Body of pancreas (tissue), 4 donors: ENCODE data around the gene SAMHD1. TPM values are rescaled to one million over a fixed set of nuclear protein-coding genes. Genes with fewer than 3 reads are reported as not detected.

Experiments
- ATAC-seq: fragments of 150-250 bp; one replicate; pipeline ENCODE4 v1.9.1; 2016
- DNase-seq, 4 donors: peaks; one replicate each; pipeline ENCODE4 v3.0.0-alpha.2; 2019
- H3K27ac ChIP-seq, 4 donors: fragments of 200-600 bp; sonication (generic); 1 replicate in 3 of 4; 2 replicates in 1 of 4; pipeline versions ENCODE4 v1.5.1 to v1.6.1; 2016 to 2019; ENCODE audit warnings: mild to moderate bottlenecking in 1 of 4, mixed read lengths in 1 of 4, moderate library complexity in 1 of 4
- H3K27me3 ChIP-seq, 2 donors: fragments of 200-600 bp; sonication (generic); one replicate each; pipeline ENCODE4 v1.6.0; 2016; ENCODE audit warnings: mild to moderate bottlenecking in 1 of 2
- H3K36me3 ChIP-seq, 2 donors: fragments of 200-600 bp; sonication (generic); replicated peaks in 1 of 2; 2 replicates each; pipeline ENCODE4 v1.5.1; 2016; ENCODE audit warnings: low read depth in 2 of 2; ENCODE audit not compliant: insufficient read depth in 1 of 2
- H3K4me1 ChIP-seq: fragments of 200-600 bp; sonication (generic); one replicate; pipeline ENCODE4 v1.6.0; 2016
- H3K4me3 ChIP-seq, 2 donors: fragments of 200-600 bp; sonication (generic); 1 replicate in 1 of 2; 2 replicates in 1 of 2; pipeline ENCODE4 v1.5.1; 2016 to 2019
- H3K9me3 ChIP-seq, 3 donors: fragments of 200-600 bp; sonication (generic); 1 replicate in 2 of 3; 2 replicates in 1 of 3; pipeline ENCODE4 v1.5.1; 2016
- CTCF ChIP-seq, 7 experiments: fragments of 450-650 bp in 4 of 7; fragments of 200-600 bp in 3 of 7; sonication (generic) in 3 of 7; IDR thresholded peaks; one replicate each; pipeline ENCODE4 v1.5.1; 2016 to 2019; ENCODE audit warnings: antibody characterized with exemption in 7 of 7
- POLR2A ChIP-seq, 3 donors: fragments of 450-650 bp; IDR thresholded peaks; one replicate each; pipeline ENCODE4 v1.6.1; 2016; ENCODE audit warnings: antibody characterized with exemption in 3 of 3, mild to moderate bottlenecking in 2 of 3
- WGBS, 2 donors: methylation state at CpG; one replicate each; pipeline ENCODE4 v1.1.5; 2017; 5-methylcytosine and 5-hydroxymethylcytosine counted together
- intact Hi-C: fragments of 100-400 bp; cut with DNase I; formaldehyde crosslinking; loops from one replicate; pipeline ENCODE4 v1.15.1; 2023
- total RNA-seq, 2 donors: library from RNA; depleted of rRNA; stranded (reverse); fragments of >200 nt; gene quantifications; one replicate each; pipeline ENCODE4 v1.1.0, GENCODE V29; 2016

Gene SAMHD1
- total RNA-seq, 2 donors from 2014 or later = 87.7 to 116 TPM

GRCh38 chr20:36992802-36993334, 41.4 kb upstream of the SAMHD1 start:
- Histone ChIP-seq H3K27me3 (no peaks in the 10 kb centered on the region), H3K4me1 (no peaks in the 10 kb centered on the region), H3K4me3 (no peak overlapping the region), H3K27ac (no peak overlapping the region), H3K9me3 (peaks cover 0 to 8% (median 0%) of the 10 kb centered on the region in 3 donors), H3K36me3 (no peaks in the 10 kb centered on the region)
- ATAC-seq (no peak), DNase-seq (no peak)
- TF ChIP-seq CTCF (IDR thresholded peaks at IDR 0.05) (no peak), POLR2A (IDR thresholded peaks at IDR 0.05) (no peak)
- intact Hi-C loops = no loop called here
- 93 to 94% methylated on average over 4 of the region's 4 CpGs for WGBS, 2 donors

- ATAC-seq = no peak
- 92 to 95% methylated on average over 3 of the region's 3 CpGs for WGBS, 2 donors
- intact Hi-C loops = no loop called here
These were observed 40.2 kb upstream of the SAMHD1 start for GRCh38 chr20:36991703-36992102.

GRCh38 chr20:36989797-36990196, 38.3 kb upstream of the SAMHD1 start:
- no peak for ATAC-seq
- intact Hi-C loops = no loop called here
- 74 to 82% methylated on average over 5 to 6 of the region's 6 CpGs for WGBS, 2 donors

More at GRCh38 chr20:36991703-36992102, 40.2 kb upstream of the SAMHD1 start:
- Histone ChIP-seq H3K27ac (no peak overlapping the region), H3K4me3 (no peak overlapping the region), H3K36me3 (no peaks in the 10 kb centered on the region), H3K4me1 (no peaks in the 10 kb centered on the region), H3K9me3 (peaks cover 0 to 8% (median 0%) of the 10 kb centered on the region in 3 donors), H3K27me3 (no peaks in the 10 kb centered on the region)
- DNase-seq = no peak
- TF ChIP-seq POLR2A (IDR thresholded peaks at IDR 0.05) (no peak), CTCF (IDR thresholded peaks at IDR 0.05) (no peak)

DNA sequence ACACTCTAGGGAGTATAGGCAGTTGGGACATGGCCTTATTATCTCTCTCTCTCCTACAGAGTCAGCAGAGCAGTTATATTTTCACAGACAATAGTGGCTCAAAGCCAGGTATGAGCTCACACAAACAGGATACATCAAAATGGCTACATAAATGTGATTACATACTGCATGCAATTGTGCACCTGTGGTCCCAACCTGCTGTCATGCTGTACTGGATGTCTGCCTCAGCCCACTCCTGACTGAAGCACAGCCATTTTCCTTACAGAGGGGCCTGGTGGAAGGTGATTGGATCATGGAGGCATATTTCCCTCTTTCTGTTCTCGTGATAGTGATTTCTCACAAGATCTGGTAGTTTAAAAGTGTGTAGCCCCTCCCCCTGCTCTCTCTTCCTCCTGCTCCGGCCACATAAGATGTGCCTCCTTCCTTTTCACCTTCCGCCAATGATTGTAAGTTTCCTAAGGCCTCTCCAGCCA, 37.0 kb upstream of the SAMHD1 start:
- ATAC-seq = no peak
- WGBS, 2 donors = 64 to 84% methylated on average over 3 of the region's 3 CpGs
- TF ChIP-seq CTCF (IDR thresholded peaks at IDR 0.05) = no peak
- TF ChIP-seq POLR2A (IDR thresholded peaks at IDR 0.05) = no peak
- no peak overlapping the region for H3K4me3 ChIP-seq
- H3K4me1 ChIP-seq = no peaks in the 10 kb centered on the region
- intact Hi-C loops = no loop called here
- no peak overlapping the region for H3K27ac ChIP-seq
- H3K9me3 ChIP-seq = peaks cover 0 to 8% (median 0%) of the 10 kb centered on the region in 3 donors
- peak in 1 of 4 donors; percentile 3 for DNase-seq
- H3K27me3 ChIP-seq = no peaks in the 10 kb centered on the region
- no peaks in the 10 kb centered on the region for H3K36me3 ChIP-seq

More at GRCh38 chr20:36989797-36990196, 38.3 kb upstream of the SAMHD1 start:
- Histone ChIP-seq H3K4me1 (no peaks in the 10 kb centered on the region), H3K27me3 (no peaks in the 10 kb centered on the region), H3K9me3 (peaks cover 0 to 8% (median 0%) of the 10 kb centered on the region in 3 donors), H3K4me3 (no peak overlapping the region), H3K27ac (peak overlapping the region in 1 of 4 donors; percentile 26), H3K36me3 (no peaks in the 10 kb centered on the region)
- TF ChIP-seq POLR2A (IDR thresholded peaks at IDR 0.05) (no peak), CTCF (IDR thresholded peaks at IDR 0.05) (no peak)
- peak in 1 of 4 donors; percentile 15 for DNase-seq

- intact Hi-C loops = no loop called here
These were observed 32.7 kb upstream of the SAMHD1 start for GRCh38 chr20:36984257-36984638.

More at GRCh38 chr20:36984257-36984638, 32.7 kb upstream of the SAMHD1 start:
- H3K27ac ChIP-seq = no peak overlapping the region
- no peak overlapping the region for H3K4me3 ChIP-seq
- H3K9me3 ChIP-seq = no peaks in the 10 kb centered on the region
- ATAC-seq = no peak
- DNase-seq = no peak
- H3K27me3 ChIP-seq = no peaks in the 10 kb centered on the region
- H3K4me1 ChIP-seq = no peaks in the 10 kb centered on the region
- no peaks in the 10 kb centered on the region for H3K36me3 ChIP-seq
- TF ChIP-seq CTCF (IDR thresholded peaks at IDR 0.05) (no peak), POLR2A (IDR thresholded peaks at IDR 0.05) (no peak)
- 82 to 94% methylated on average over 6 of the region's 6 CpGs for WGBS, 2 donors
